Subcutaneous adipose tissue (tissue), 4 donors: ENCODE measurements around the gene IL1R2. TPM values are rescaled to one million over a fixed set of nuclear protein-coding genes. Genes with fewer than 3 reads are reported as not detected.

Experiments
- CTCF ChIP-seq: fragments of 450-650 bp; IDR thresholded peaks from one replicate; pipeline ENCODE4 v1.5.1; 2016; ENCODE audit warnings: low read depth, mild to moderate bottlenecking, control low read depth, antibody characterized with exemption, moderate library complexity
- total RNA-seq, 4 donors: library from RNA; depleted of rRNA; stranded (reverse); fragments of >200 nt; gene quantifications; one replicate each; pipeline ENCODE4 v1.1.0, GENCODE V29; 2016

IL1R2 gene
- total RNA-seq, 4 donors from 2014 or later, result 8.3 to 27.1 (median 17.2) TPM

GRCh38 chr2:102055346-102055990, 63.7 kb downstream of the IL1R2 start:
- TF ChIP-seq CTCF, result no peak

GRCh38 chr2:102056079-102056581, 64.4 kb downstream of the IL1R2 start:
- TF ChIP-seq CTCF, result no peak

GRCh38 chr2:102057502-102058292, 65.9 kb downstream of the IL1R2 start:
- no peak for TF ChIP-seq CTCF

GRCh38 chr2:102058293-102058833, 66.6 kb downstream of the IL1R2 start:
- TF ChIP-seq CTCF, result no peak

GRCh38 chr2:102059151-102059550, 67.4 kb downstream of the IL1R2 start:
- TF ChIP-seq CTCF, result no peak

GRCh38 chr2:102060047-102060446, 68.3 kb downstream of the IL1R2 start:
- TF ChIP-seq CTCF, result no peak

- no peak for TF ChIP-seq CTCF
Measured at GRCh38 chr2:102060792-102061191, 69.0 kb downstream of the IL1R2 start.
